Nephron progenitor cell (in vitro differentiated cells): ENCODE results near the gene CTNND2.

Experiments used
- DNase-seq: peaks from one replicate; pipeline ENCODE4 v3.0.0; 2021
- H3K27ac Mint-ChIP-seq: 2 replicates; pipeline ENCODE4 v1.8.0; 2021; ENCODE audit warnings: mild to moderate bottlenecking, moderate library complexity, mixed read lengths
- H3K27me3 Mint-ChIP-seq: 2 replicates; pipeline ENCODE4 v1.8.0; 2021; ENCODE audit warnings: mild to moderate bottlenecking, low read depth, mixed read lengths; ENCODE audit not compliant: poor library complexity
- H3K36me3 Mint-ChIP-seq: 2 replicates; pipeline ENCODE4 v1.8.0; 2021; ENCODE audit warnings: low read depth, mixed read lengths
- H3K4me1 Mint-ChIP-seq: 2 replicates; pipeline ENCODE4 v1.8.0; 2021; ENCODE audit warnings: mixed read lengths
- H3K4me3 Mint-ChIP-seq: 2 replicates; pipeline ENCODE4 v1.8.0; 2021; ENCODE audit warnings: mild to moderate bottlenecking, moderate library complexity, mixed read lengths
- H3K9me3 Mint-ChIP-seq: 2 replicates; pipeline ENCODE4 v1.8.0; 2021; ENCODE audit warnings: mild to moderate bottlenecking, moderate library complexity, mixed read lengths
- TF ChIP-seq, protein P1 (sequence below): fragments of 200-600 bp; sonication (generic); IDR thresholded peaks from 2 replicates; pipeline ENCODE4 v1.5.0; 2021; ENCODE audit warnings: antibody characterized with exemption

The CTNND2 gene

DNA sequence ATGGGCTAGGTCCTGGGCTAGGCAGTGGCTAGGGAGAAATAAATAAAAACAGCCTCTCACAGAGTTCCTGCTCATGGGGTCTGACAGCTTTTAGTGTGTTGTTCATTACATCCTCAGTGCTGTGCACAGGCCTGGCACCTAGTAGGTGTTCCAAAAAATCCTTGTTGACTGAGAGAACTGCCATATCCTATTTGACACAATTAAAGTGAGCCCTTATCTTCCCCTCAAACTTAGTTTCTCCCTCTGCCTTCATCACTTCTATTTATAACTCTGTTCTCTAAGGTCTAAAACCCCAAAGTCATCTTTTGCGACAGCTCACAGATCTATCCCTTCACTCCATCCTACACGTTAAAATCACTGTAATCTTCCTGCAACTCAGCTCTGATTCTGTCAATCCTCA lies 594.1 kb downstream of the CTNND2 start:
- Mint-ChIP-seq H3K4me1 (no peaks in the 10 kb centered on the region), H3K27ac (no peak overlapping the region), H3K27me3 (no peaks in the 10 kb centered on the region), H3K36me3 (no peaks in the 10 kb centered on the region), H3K4me3 (no peak overlapping the region), H3K9me3 (no peaks in the 10 kb centered on the region)
- TF ChIP-seq, protein P1, sequence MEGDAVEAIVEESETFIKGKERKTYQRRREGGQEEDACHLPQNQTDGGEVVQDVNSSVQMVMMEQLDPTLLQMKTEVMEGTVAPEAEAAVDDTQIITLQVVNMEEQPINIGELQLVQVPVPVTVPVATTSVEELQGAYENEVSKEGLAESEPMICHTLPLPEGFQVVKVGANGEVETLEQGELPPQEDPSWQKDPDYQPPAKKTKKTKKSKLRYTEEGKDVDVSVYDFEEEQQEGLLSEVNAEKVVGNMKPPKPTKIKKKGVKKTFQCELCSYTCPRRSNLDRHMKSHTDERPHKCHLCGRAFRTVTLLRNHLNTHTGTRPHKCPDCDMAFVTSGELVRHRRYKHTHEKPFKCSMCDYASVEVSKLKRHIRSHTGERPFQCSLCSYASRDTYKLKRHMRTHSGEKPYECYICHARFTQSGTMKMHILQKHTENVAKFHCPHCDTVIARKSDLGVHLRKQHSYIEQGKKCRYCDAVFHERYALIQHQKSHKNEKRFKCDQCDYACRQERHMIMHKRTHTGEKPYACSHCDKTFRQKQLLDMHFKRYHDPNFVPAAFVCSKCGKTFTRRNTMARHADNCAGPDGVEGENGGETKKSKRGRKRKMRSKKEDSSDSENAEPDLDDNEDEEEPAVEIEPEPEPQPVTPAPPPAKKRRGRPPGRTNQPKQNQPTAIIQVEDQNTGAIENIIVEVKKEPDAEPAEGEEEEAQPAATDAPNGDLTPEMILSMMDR = no peak
- no peak for DNase-seq

DNA sequence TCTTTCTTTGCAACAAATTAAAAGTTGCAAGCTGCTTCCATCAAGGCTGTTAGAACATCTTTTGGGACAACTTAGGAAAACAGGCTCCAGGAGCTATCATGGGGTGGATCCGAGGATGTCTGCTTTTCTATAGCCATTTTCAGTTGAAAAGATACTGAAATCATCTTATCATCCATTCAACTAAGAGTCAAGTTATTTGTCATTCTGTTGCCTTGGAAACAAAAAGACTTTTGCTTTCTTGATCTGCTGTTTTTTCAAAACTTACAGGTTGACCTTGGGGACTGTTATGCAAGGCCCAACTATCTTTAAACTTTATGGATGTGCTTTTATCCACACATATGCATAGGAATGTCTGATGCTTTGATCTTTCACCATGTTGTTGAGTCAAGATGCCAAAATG lies 597.9 kb downstream of the CTNND2 start:
- no peaks in the 10 kb centered on the region for H3K9me3 Mint-ChIP-seq
- no peak overlapping the region for H3K27ac Mint-ChIP-seq
- DNase-seq = no peak
- no peaks in the 10 kb centered on the region for H3K36me3 Mint-ChIP-seq
- H3K27me3 Mint-ChIP-seq = peaks cover 7% of the 10 kb centered on the region
- no peaks in the 10 kb centered on the region for H3K4me1 Mint-ChIP-seq
- H3K4me3 Mint-ChIP-seq = no peak overlapping the region
- TF ChIP-seq, protein P1 = no peak

DNA sequence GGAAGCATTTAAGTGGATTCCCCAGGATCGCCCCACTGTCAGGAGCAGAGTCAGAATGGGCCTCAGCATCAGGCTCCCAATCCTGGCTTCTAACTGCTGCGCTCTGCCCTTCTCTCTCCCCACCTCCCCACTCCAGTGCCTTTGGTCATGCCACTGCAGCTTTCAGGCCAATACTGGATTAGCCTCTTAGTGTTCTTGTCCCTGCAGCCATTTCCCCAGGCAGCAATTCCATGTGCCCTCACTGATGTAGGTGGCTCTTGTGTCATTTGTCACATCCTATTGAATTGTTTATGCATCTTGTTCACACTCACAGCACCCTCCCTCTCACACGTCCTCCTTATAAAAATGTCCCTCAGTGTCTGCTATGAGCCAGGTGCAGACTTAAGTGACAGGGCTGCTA lies 599.0 kb downstream of the CTNND2 start:
- no peaks in the 10 kb centered on the region for H3K4me1 Mint-ChIP-seq
- no peaks in the 10 kb centered on the region for H3K36me3 Mint-ChIP-seq
- no peak overlapping the region for H3K27ac Mint-ChIP-seq

DNA sequence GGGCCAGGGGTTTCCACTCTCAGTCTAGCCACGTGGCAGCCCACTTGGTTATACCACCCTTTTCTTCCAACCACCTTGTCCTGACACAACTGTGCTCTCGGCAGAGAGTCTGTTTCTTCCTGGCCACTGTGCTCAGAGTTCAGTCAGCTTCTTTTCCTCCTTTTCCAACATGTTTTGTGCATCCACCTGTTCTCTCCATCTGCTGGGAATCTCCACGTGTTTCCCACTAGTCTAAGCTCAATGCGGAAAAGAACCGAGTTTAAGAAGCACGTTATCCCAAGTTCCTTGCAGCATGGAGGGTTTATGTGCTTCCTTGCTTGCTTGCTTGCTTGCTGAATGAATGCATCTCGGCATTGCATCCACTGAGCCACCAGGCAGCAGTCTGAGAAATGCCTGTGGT lies 599.6 kb downstream of the CTNND2 start:
- DNase-seq = no peak
- H3K4me3 Mint-ChIP-seq = no peak overlapping the region
- no peaks in the 10 kb centered on the region for H3K4me1 Mint-ChIP-seq
- no peaks in the 10 kb centered on the region for H3K9me3 Mint-ChIP-seq
- TF ChIP-seq, protein P1 = no peak
- peaks cover 13% of the 10 kb centered on the region for H3K27me3 Mint-ChIP-seq
- no peak overlapping the region for H3K27ac Mint-ChIP-seq
- H3K36me3 Mint-ChIP-seq = no peaks in the 10 kb centered on the region

More for the DNA sequence above, 599.0 kb downstream of the CTNND2 start:
- Mint-ChIP-seq H3K9me3 (no peaks in the 10 kb centered on the region), H3K4me3 (no peak overlapping the region), H3K27me3 (peaks cover 7% of the 10 kb centered on the region)
- TF ChIP-seq, protein P1 = no peak
- DNase-seq = no peak

DNA sequence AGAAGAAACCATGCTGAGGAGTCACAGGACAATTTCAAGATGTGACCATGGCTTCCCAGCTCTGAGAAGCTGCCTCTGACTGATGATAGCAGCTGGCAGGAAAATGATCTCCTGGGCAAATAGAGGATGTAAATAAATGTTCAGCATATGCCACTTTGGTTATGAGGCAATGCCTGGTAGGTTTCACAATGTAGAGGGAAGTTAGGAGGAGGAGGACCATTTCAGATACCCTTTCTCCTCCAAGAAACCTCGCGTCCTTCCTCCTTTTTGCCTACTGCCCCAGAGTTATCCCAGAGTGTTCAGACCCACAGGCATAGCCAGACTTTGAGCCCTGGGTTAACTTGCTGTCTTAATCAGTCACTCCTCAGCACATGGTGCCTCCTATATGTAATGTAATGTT lies 601.6 kb downstream of the CTNND2 start:
- TF ChIP-seq, protein P1 = no peak
- Mint-ChIP-seq H3K36me3 (no peaks in the 10 kb centered on the region), H3K27ac (no peak overlapping the region), H3K9me3 (no peaks in the 10 kb centered on the region), H3K4me3 (no peak overlapping the region), H3K27me3 (peaks cover 15% of the 10 kb centered on the region), H3K4me1 (no peaks in the 10 kb centered on the region)
- no peak for DNase-seq

DNA sequence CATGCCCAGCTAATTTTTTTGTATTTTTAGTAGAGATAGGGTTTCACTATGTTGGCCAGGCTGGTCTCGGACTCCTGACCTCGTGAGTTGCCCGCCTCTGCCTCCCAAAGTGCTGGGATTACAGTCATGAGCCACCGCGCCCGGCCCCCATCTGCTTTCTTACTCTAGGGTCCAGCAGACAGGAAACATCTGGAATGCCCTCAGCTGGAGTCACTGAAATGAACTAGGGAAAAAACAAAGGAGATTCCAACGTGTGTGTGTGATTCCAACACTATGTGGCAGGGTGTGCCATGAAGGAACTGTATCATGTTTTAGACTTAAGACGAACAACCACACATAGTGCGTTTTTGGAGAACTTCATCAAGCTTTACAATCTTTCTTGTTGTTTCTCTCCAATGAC lies 603.1 kb downstream of the CTNND2 start:
- no peaks in the 10 kb centered on the region for H3K9me3 Mint-ChIP-seq
- H3K27ac Mint-ChIP-seq = no peak overlapping the region
- no peak for DNase-seq
- H3K4me3 Mint-ChIP-seq = no peak overlapping the region
- TF ChIP-seq, protein P1 = no peak
- H3K4me1 Mint-ChIP-seq = no peaks in the 10 kb centered on the region
- H3K36me3 Mint-ChIP-seq = no peaks in the 10 kb centered on the region
- H3K27me3 Mint-ChIP-seq = peaks cover 15% of the 10 kb centered on the region
